ENCODE measurements around the gene HOMER2.
"Not testable (repeated sequence)": the region's sequence is repeated elsewhere in the genome, so short reads cannot be mapped to it uniquely, and the experiment has no call there.

HOMER2 gene

DNA sequence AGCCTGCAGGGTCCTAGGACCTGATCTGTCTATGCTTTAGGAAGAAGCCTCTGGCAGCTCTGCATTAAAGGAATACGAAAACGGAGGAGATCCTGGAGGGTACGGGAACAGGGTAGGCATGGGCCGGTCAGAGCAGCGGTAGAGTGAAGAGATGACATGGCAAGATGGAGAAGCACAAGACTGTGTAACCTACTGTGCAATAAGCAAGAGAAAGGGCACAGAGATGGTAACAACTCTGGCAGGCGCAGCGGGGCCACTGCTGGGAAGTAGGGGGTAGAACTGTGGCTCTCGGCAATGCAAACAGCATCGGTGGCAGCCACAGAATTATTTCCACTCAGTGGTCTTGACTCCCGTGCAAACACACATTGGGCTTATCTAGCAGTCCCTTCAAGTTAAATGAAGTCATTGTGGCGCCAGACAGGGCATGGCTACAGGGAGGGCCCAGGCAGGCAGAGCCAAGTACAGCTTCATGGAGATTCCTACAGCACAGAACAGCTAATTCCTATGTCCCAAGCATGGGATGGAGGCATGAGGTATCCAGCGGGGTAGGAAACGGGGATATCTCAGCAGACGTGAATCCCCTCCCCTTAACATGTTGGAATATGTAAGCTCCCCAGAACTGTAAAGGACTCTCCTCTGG, 114.3 kb downstream of the HOMER2 start:
- no peak for DNase-seq (ENCODE audit: low read depth in 2 of 2, low spot score in 1 of 2)

DNA sequence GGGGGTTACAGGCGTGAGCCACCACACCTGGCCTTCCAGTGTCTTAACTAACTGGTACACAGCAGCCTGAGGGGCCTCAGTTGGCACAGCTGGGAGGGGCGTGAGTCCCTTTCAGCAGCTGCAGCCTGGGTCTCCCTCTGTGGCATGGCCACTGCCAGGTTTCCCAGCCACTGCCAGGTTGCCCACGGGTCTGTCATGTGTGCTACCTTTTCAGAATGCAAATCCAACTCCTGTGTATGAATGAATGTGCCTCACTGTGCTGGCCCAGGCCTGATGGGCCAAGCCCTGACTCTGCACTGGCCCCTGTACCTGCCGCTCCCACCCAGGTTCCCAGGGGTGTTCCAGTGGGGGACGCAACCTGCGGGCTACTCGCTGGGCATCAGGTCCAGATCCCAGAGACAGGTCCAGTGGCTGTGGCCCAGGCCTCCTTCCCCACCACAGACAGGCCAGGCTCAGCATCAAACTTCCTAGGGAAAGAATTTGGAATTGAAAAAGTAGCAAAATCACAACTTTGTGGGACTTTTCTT, 117.1 kb downstream of the HOMER2 start:
- no peak for DNase-seq (ENCODE audit: low read depth in 2 of 2, low spot score in 1 of 2)

DNA sequence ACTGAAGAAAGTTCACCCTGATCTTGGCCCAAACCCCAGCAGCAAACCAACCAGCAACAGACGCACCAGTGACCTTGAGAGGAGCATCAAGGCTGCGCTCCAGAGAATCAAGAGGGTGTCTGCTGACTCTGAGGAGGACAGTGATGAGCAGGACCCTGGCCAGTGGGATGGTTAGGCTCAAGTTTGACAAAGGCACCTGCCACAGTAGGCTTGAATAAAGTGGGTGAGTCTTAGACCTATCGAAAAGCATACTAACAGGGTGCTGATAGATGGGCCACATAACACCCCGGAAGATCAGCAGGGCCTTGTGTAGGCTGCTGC, 119.2 kb downstream of the HOMER2 start:
- DNase-seq (ENCODE audit: low read depth in 2 of 2, low spot score in 1 of 2), result no peak

DNA sequence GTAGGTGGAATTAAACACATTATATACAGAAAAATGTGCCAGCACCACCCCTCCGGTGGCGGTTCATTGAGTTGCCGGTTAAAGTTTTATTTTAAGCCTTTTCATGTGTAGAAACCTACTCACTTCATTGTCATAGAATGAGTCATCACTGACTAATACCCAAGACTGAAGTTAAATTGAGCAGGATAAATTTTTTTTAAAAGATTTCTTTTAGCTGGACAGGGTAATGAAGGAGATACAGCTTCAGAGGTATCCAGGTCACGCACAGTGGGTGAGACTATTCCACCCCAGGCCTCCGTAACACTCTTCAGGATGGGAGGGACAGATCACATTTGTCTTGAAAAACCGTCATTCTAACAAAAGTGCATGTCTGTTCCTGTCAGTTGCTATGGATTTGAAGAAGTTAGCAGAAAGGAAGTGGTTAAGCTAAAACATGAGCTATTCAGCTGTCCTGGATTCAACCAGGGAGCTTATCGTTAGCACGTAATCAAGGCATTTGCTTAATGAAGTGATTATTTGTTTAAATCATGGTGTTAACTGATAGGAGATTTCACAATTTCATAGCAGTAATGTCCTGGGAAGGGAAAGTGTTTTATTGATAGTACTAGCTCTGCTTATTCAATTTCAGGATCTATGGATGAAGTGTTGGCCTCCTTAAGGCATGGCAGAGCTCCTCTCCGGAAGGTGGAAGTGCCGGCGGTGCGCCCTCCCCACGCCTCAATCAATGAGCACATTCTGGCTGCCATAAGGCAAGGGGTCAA, 119.7 kb downstream of the HOMER2 start:
- DNase-seq (ENCODE audit: low read depth in 2 of 2, low spot score in 1 of 2), result peak in 1 of 2 donors; percentile 17

DNA sequence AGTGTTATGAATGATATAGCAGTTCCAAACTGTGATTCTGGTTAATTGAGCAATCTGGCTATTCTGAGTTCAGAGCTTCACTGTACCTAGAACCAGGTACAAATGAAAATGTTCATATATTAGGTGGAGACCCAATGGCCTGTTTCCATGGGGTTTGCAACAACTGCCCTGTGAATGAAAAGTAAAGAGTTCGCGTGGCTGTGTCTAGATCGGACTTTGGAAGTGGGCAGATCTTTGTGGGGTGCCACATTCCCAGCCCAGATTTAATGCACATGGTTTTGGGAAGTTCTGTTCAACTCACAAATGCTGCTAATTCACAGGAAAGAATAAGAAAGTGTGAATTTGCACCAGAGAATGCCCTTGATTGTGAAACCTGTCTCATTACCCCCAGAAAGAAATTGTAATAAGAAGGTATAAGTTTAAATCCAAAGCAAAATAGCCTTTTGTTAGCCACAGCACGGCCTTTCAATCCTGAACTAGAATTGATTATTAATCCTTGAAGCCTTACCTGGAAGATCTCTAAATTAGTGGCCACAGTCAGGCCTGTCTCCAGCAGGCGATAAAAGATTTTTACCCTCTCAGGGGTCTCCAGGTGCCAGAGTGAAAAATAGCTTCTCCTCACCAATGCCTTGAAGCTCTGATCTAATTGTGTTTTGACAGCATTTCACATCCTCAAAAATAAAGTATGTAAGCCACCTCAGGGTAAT, 120.5 kb downstream of the HOMER2 start:
- DNase-seq (ENCODE audit: low read depth in 2 of 2, low spot score in 1 of 2), result no peak

DNA sequence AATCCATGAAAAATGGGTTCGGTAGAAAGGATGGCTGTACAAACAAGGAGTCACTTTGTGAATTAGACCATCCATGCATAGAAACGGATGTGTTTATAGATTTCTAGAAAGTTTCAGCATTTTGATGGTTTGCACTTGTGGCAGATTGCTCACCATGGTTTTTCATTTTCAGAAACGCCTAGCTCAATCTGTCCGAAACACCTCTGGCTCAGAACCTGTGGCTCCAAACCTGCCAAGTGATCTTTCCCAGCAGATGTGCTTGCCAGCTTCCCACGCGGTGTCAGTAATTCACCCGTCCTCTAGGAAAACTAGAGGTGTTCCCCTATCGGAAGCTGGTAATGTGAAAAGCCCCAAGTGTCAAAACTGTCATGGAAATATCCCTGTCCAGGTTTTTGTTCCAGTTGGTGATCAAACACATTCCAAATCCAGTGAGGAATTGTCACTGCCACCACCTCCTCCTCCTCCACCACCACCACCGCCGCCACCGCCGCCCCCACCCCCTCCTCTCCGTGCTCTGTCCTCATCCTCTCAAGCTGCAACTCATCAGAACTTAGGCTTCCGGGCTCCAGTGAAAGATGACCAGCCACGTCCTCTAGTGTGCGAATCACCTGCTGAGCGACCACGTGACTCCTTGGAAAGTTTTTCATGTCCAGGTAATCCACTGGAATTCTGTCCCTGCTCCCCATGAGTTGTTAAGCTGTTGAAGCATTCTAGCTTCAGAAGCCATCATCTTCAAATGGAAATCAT, 121.9 kb downstream of the HOMER2 start:
- no peak for DNase-seq (ENCODE audit: low read depth in 2 of 2, low spot score in 1 of 2)

DNA sequence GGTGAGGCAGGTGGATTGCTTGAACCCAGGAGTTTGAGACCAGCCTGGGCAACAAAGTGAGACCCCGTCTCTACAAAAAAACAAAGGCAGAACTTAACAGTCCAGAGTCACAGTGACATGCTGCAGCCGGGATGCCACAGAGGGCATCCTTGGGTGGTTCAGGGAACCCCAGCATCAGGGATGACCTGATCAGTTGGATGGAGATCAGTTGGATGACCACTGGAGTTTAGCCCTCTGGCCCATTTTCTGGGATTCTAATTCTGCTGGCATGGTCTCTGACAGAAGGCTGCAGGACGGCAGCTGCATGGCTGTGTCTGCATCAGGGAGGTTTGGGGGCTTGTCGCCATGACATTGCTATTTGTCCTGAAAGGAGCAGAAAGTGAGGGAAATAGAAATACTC, 123.3 kb downstream of the HOMER2 start:
- DNase-seq (ENCODE audit: low read depth in 2 of 2, low spot score in 1 of 2), result no peak

DNA sequence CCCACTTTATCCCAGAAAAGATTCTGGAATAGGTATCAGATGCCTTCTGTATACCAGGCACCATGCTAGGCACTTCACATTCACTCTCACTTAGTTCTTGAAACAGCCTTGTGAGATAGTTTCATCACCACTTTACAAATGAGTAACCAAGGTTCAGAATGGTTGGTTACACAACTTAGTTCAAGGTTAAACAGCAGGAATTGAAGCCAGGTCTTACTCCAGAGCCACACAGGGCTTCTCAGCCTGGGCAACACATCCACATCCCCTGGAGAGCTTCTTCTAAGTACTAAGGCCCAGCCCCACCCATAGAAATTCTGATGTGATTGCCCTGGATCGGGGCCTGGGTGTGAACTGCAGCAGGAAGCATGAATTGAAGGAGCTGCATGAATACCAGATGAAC, 124.4 kb downstream of the HOMER2 start:
- no peak for DNase-seq (ENCODE audit: low read depth in 2 of 2, low spot score in 1 of 2)

DNA sequence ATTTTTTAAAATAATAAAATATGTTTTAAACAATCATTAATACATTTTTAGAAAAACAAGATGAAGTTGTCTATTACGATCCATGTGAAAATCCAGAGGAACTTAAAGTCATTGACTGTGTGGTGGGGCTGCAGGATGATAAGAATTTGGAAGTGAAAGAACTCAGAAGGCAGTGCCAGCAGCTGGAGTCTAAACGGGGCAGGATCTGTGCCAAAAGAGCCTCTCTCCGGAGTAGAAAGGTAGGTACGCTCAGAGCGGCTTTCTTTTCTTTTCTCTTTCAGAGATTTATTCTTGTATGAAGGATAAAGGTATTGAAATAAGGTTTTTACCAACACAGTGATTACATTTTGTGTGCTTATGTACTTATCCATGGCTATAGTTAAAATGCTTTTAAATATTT, 129.5 kb downstream of the HOMER2 start:
- DNase-seq (ENCODE audit: low read depth in 2 of 2, low spot score in 1 of 2), result no peak

DNA sequence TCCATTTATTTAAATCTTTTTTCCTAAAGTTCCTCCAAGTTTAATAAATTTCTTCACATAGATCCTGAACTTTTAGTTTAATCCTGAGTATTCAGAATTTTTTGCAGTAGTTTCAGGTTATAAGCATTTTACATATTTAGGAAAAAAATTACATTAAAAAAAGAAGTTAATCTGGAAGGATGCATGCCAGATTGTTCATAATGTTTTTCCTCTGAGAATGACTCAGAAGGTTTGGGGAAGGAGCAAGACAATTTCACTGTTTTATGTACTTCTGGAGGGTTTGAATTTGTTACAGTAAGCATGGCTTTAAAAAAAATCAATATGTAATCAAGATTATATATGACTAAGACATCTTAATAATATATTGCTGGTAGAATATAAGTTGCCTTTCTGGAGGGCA, 130.7 kb downstream of the HOMER2 start:
- DNase-seq (ENCODE audit: low read depth in 2 of 2, low spot score in 1 of 2), result not testable (repeated sequence)

DNA sequence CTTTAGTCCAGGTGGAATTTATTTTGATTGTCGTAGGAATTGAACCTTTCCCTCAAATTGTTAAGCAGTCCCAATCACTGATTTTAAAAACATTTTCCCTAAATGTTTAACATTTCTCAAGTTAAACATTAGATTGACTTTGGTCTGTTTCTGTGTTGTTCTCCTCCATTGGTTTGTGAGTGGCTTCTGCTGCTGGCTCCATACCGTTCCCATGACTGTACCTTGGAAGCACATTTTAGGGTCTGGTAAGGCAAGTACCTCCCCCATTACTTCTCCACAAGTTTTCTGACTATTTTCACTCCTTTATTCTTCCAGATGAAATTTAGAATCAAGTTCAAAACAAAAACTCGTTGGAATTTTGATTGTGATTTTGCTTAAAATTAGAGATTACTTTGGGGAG, 131.1 kb downstream of the HOMER2 start:
- DNase-seq (ENCODE audit: low read depth in 2 of 2, low spot score in 1 of 2), result not testable (repeated sequence)

DNA sequence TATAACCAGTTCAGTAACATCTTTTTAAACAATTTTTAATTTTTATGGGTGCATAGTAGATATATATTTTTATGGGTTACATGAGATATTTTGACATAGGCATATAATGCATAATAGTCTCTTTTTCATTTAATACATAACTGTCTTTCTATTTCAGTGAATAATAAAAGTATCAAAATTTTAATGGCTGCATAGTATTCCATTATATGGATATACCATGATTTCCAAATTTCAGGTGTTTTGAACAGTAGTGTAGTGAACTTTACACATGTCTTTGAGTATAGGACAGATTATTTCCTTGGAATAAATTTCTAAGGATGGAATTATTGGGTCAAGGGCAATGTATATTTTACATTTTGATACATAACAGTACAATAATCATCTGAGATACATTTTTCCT, 132.4 kb downstream of the HOMER2 start:
- no peak for DNase-seq (ENCODE audit: low read depth in 2 of 2, low spot score in 1 of 2)

DNA sequence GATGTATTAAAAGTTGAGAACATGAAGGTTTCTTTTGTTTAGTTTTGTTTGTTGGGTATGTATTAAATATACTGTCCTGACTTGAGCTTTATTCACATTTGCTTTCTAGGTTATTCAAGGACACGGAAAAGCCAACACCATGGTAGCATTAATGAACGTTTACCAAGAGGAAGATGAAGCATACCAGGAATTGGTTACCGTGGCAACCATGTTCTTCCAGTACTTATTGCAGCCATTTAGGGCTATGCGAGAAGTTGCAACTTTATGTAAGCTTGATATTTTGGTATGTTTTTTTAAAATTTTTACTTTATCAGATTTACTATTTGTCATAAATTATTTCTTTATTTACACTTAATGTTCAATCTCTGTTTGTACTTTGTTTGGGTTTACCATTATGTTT, 139.5 kb downstream of the HOMER2 start:
- DNase-seq (ENCODE audit: low read depth in 2 of 2, low spot score in 1 of 2), result no peak

DNA sequence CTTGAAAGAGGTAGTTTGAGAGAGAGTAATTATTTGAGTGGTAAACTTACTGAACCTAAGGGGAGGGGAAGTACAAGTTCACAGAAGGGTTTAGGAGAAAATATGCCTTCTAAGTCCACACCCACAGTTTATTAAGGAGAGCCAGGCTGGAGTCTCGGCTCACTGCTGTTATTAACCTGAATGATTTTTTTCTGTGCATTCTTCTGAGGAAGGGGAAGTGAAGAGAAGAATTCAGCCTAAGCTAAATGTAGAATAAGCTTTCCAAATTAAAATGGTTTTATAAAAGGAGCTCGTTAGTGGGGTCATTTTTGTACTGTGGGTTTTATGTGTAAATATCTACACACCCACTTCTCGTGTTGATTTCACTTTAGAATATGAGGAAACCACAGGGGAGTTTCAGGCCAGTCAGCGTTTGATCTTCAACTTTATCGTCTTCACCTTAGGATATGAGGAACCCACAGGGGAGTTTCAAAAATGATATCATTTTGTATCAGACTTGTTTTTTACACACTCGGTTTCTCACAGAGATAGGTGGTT, 141.6 kb downstream of the HOMER2 start:
- DNase-seq (ENCODE audit: low read depth in 2 of 2, low spot score in 1 of 2), result no peak

DNA sequence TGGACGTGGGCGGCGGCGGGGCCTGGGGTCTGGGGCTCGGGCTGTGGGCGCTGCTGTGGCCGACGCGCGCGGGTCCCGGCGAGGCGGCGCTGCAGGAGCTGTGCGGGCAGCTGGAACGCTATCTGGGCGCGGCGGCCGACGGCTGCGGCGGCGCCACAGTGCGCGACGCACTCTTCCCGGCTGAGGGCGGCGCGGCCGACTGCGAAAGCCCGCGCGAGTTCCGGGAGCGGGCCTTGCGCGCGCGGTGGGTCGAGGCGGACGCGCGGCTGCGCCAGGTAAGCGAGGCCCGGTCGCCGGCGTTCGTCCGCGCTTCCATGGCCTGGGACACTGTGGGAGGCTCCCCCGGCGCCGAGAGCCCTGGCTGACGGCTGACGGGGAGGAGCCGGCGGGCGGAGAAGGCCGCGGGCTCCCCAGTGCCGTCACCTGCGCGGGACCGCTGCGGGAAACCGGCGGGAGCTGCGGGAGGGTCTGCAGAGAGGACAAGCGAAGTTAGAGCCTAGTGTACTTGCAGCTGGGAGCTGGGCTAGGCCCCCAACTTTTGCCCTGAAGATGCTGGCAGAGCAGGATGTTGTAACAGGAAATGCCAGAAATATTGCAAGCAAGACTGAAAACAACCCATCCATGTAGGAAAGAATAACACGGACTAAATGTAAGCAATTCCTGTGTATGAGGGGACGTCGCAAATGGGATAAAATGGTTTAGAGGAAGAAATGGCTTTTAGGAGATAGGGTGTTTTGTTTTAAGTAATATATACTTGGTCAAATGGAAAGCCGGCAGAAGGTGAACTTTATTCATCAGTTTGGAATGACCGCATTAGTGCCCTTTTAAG, 142.2 kb downstream of the HOMER2 start:
- DNase-seq (ENCODE audit: low read depth in 2 of 2, low spot score in 1 of 2), result no peak

DNA sequence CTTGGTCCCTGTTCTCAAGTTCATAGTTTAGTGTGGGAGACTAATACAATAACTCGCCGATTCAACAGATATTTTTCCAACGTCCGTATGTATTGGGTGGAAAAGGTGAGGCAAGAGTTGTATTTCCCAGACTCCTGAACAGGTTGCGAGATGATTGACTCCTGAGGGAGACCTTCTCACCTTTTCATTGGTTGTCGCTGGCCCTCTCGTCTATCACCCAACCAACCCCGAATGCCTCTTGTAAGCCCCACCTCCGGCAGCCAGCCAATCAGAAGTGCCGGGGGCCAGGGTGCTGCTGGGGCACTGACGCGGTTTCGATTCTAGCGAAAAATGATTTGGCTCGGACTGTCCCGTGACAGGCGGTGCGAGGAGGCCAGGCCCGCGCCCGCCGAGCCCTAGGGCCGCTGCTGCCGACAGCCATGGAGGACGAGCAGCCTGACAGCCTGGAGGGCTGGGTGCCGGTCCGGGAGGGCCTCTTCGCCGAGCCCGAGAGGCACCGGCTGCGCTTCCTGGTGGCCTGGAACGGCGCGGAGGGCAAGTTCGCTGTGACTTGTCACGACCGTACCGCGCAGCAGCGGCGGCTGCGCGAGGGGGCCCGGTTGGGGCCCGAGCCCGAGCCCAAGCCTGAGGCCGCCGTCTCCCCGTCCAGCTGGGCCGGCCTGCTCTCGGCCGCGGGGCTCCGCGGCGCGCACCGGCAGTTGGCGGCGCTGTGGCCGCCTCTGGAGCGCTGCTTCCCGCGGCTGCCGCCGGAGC, 143.0 kb downstream of the HOMER2 start, which contains the start of gene WHAMM:
WHAMM (plus strand) TSS at position 321 of the 753 bp plus-strand sequence; CDS start at position 420, 99 bp downstream.
- peak; percentile 90 for DNase-seq (ENCODE audit: low read depth in 2 of 2, low spot score in 1 of 2)

DNA sequence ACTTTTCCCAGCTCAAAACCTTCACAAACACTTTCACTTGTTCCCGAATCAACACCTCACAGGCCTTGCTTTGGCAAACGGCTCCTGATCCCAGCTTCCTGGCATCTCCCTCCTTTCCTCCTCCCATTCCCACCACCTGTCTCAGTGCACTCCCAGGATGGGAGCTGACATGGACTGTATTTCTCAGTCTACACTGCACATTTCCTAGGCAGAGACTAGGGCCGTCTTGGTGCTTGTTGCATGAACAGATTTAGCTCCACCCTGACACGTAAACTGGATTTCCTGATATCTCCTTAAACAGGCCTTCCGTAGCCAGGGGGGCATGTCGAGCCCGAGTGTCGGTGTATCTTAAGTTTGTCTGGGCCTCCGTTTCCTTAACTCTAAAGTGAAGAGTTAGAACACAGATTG, 143.9 kb downstream of the HOMER2 start:
- no peak for DNase-seq (ENCODE audit: low read depth in 2 of 2, low spot score in 1 of 2)

DNA sequence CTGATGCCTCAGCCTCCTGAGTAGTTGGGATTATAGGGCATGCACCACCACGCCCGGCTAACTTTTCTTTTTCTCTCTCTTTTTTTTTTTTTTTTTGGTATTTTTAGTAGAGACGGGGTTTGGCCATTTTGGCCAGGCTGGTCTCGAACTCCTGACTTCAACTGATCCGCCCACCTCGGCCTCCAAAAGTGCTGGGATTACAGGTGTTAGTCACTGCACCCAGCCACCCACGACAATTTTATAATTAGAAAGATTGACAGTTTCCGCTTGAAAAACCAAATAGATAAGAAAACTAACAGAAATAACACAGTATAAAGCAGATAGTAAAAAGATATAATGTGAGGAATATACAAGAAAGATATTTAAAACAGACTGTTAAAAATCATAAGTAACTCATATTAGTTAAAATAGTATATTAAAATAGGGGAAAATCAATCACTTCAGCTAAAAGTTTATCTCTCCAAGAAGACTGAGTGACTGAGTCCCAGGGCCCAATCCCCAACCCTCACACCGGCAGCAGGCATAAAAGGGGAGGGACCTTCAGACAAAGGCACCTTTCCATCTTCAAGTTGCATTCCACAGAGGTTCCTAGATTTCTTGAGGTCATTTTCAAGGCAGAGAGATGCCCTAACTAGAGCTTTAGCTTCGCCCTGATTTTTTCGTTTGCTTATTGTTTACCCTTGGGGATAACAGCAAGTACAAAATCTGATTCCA, 144.4 kb downstream of the HOMER2 start:
- no peak for DNase-seq (ENCODE audit: low read depth in 2 of 2, low spot score in 1 of 2)

DNA sequence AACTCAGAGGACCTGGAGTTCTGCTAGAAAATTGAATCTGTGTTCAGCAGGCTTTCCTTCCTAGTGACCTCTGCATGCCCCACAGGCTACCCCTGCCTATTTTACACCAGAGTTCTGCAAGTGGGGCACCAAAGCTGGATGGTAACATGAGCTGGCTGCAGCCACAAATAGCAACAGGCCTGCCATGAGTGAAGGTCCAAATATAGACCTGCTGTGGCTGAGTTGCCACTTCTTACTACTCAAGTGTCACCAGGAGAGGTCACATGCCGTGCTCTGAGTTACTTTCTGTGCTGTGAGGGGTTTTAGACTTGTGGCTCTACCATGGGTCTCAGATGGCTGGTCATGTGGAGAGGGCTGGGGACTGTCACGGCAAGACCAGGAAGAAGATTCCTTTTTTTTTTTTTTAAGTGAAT, 146.5 kb downstream of the HOMER2 start, which contains the start of gene FSD2:
FSD2 (minus strand) TSS at position 76 of the 413 bp plus-strand sequence. CDS start 18,679 bp downstream, outside the sequence.
- no peak for DNase-seq (ENCODE audit: low read depth in 2 of 2, low spot score in 1 of 2)
